ENCODE measurements around the gene BEND6.

DNA sequence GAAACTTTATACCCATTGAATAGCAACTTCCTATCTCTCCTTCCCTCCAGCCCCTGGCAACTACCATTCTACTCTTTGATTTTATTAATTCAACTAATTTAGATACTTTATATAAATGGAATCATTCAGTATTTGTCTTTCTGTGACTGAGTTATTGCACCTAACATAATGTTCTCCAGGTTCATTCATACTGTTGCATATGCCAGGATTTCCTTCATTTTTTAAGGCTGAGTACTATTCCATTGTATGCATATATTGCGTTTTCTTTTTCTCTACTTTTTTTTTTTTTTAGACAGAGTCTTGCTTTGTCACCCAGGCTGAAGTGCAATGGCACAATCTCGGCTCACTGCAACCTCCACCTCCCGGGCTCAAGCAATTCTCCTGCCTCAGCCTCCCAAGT is 49.5 kb upstream of the BEND6 start:
- no peak for TF ChIP-seq GATA3 (IDR thresholded peaks at IDR 0.05; ENCODE audit: low read depth, low read length)
- no peak for TF ChIP-seq GATA2 (IDR thresholded peaks at IDR 0.05; ENCODE audit: low read depth, low read length)
